Activated CD4-positive, alpha-beta T cell treated with anti-CD3 and anti-CD28 coated beads, Interleukin-2, amount 50 U/mL, for 4 hours (primary cell): ENCODE data around the gene PRKCE.

Experiments used
- DNase-seq, 2 experiments: peaks; one replicate each; pipeline ENCODE4 v3.0.0-alpha.2; 2020

Gene PRKCE

GRCh38 chr2:45950606-45951005, 299.1 kb downstream of the PRKCE start:
- no peak for DNase-seq

- DNase-seq, result no peak
Measured at GRCh38 chr2:45951025-45951727, 299.7 kb downstream of the PRKCE start.

- DNase-seq, result no peak
Measured at GRCh38 chr2:45952591-45952990, 301.1 kb downstream of the PRKCE start.

GRCh38 chr2:45953376-45954027, 302.0 kb downstream of the PRKCE start:
- DNase-seq, result no peak

GRCh38 chr2:45954233-45954850, 302.9 kb downstream of the PRKCE start:
- DNase-seq, result no peak

GRCh38 chr2:45957533-45958227, 306.2 kb downstream of the PRKCE start:
- no peak for DNase-seq

- no peak for DNase-seq
Measured at GRCh38 chr2:45960057-45960863, 308.8 kb downstream of the PRKCE start.

- DNase-seq, result no peak
Measured at GRCh38 chr2:45962177-45962921, 310.9 kb downstream of the PRKCE start.

- DNase-seq, result no peak
Measured at GRCh38 chr2:45963816-45964215, 312.3 kb downstream of the PRKCE start.

- no peak for DNase-seq
Measured at GRCh38 chr2:45964223-45964841, 312.9 kb downstream of the PRKCE start.

- no peak for DNase-seq
Measured at GRCh38 chr2:45964906-45965305, 313.4 kb downstream of the PRKCE start.

- no peak for DNase-seq
Measured at GRCh38 chr2:45965871-45966498, 314.5 kb downstream of the PRKCE start.

GRCh38 chr2:45968946-45969584, 317.6 kb downstream of the PRKCE start:
- DNase-seq, result no peak

- DNase-seq, result no peak
Measured at GRCh38 chr2:45973426-45973825, 322.0 kb downstream of the PRKCE start.

- DNase-seq, result no peak
Measured at GRCh38 chr2:45974056-45974455, 322.6 kb downstream of the PRKCE start.

GRCh38 chr2:45974762-45975408, 323.4 kb downstream of the PRKCE start:
- DNase-seq, result no peak

GRCh38 chr2:45975752-45976517, 324.5 kb downstream of the PRKCE start:
- DNase-seq, result no peak

- no peak for DNase-seq
Measured at GRCh38 chr2:45978302-45978859, 326.9 kb downstream of the PRKCE start.

GRCh38 chr2:45979065-45979464, 327.6 kb downstream of the PRKCE start:
- no peak for DNase-seq
